Natural killer cell (primary cell): Measurements from ENCODE around the gene MYOM1. TPM values are rescaled to one million over a fixed set of nuclear protein-coding genes. Genes with fewer than 3 reads are reported as not detected.
"Not testable (repeated sequence)": the region's sequence is repeated elsewhere in the genome, so short reads cannot be mapped to it uniquely, and the experiment has no call there.

ENCODE experiments used
- ATAC-seq, 3 donors: fragments of 150-1000 bp in 2 of 3; fragments of 200-7000 bp in 1 of 3; cut with Tn5 transposase; 1 replicate in 1 of 3; 2 replicates in 2 of 3; pipeline ENCODE4 v1.10.0; 2021; ENCODE audit warnings: mild to moderate bottlenecking in 2 of 3, moderate library complexity in 2 of 3
- DNase-seq, 2 donors: peaks; one replicate each; pipeline versions ENCODE4 v3.0.0 to v3.0.0-alpha.2; 2013 to 2021; ENCODE audit warnings: mixed read lengths in 1 of 2
- H3K27ac ChIP-seq: one replicate; pipeline ENCODE4 v1.5.1; 2013; ENCODE audit warnings: mild to moderate bottlenecking, low read length
- H3K27me3 ChIP-seq: one replicate; pipeline ENCODE4 v1.6.1; 2013; ENCODE audit warnings: low read length; ENCODE audit not compliant: control insufficient read depth, insufficient read depth
- H3K36me3 ChIP-seq: one replicate; pipeline ENCODE4 v1.6.1; 2013; ENCODE audit warnings: low read length; ENCODE audit not compliant: control insufficient read depth, insufficient read depth
- H3K4me1 ChIP-seq: one replicate; pipeline ENCODE4 v1.6.1; 2013; ENCODE audit warnings: low read length; ENCODE audit not compliant: control insufficient read depth, insufficient read depth
- H3K4me3 ChIP-seq: one replicate; pipeline ENCODE4 v1.5.1; 2013; ENCODE audit warnings: low read length
- H3K9me3 ChIP-seq: one replicate; pipeline ENCODE4 v1.6.1; 2013; ENCODE audit warnings: low read length; ENCODE audit not compliant: control insufficient read depth, insufficient read depth
- H3K27ac Mint-ChIP-seq, 2 donors: one replicate each; pipeline ENCODE4 v1.8.0; 2022; ENCODE audit warnings: mild to moderate bottlenecking in 2 of 2, mixed read lengths in 2 of 2, moderate library complexity in 1 of 2
- H3K27me3 Mint-ChIP-seq, 2 donors: one replicate each; pipeline ENCODE4 v1.8.0; 2022; ENCODE audit warnings: low read depth in 2 of 2, mixed read lengths in 2 of 2
- H3K36me3 Mint-ChIP-seq: one replicate; pipeline ENCODE4 v1.8.0; 2022; ENCODE audit warnings: mixed read lengths
- H3K4me1 Mint-ChIP-seq, 2 donors: one replicate each; pipeline ENCODE4 v1.8.0; 2022; ENCODE audit warnings: mixed read lengths in 2 of 2
- H3K4me3 Mint-ChIP-seq: one replicate; pipeline ENCODE4 v1.8.0; 2022; ENCODE audit warnings: mild to moderate bottlenecking, moderate library complexity, mixed read lengths
- H3K9me3 Mint-ChIP-seq, 2 donors: one replicate each; pipeline ENCODE4 v1.8.0; 2022; ENCODE audit warnings: mixed read lengths in 2 of 2
- CTCF ChIP-seq: fragments of 200-600 bp; IDR thresholded peaks from one replicate; pipeline ENCODE4 v1.8.0; 2022; ENCODE audit warnings: antibody characterized with exemption
- WGBS: methylation state at CpG from one replicate; pipeline ENCODE4 v1.1.7; 2013; ENCODE audit warnings: missing lambda C conversion rate; ENCODE audit not compliant: insufficient coverage; 5-methylcytosine and 5-hydroxymethylcytosine counted together
- intact Hi-C: fragments of 100-400 bp; cut with micrococcal nuclease; formaldehyde crosslinking; loops from one replicate; pipeline ENCODE4 v1.14.2; 2022
- total RNA-seq, 4 donors: library from RNA; stranded (reverse); fragments of 120-200 nt in 1 of 4; gene quantifications; one replicate each; pipeline versions ENCODE4 v1.2.3 to v1.2.4, GENCODE V29; 2013 to 2022

MYOM1 gene
- total RNA-seq, 3 donors from 2014 or later (not counting 1 experiment from before 2014, with no cell fraction given): 1.7 to 5.8 (median 3.0) TPM

- no peaks in the 10 kb centered on the region for H3K27me3 ChIP-seq
- H3K4me3 ChIP-seq: no peak overlapping the region
- no peak overlapping the region for H3K27ac ChIP-seq
- no peaks in the 10 kb centered on the region for H3K27me3 Mint-ChIP-seq
- H3K4me1 ChIP-seq: peaks cover 4% of the 10 kb centered on the region
- H3K9me3 ChIP-seq: no peaks in the 10 kb centered on the region
- H3K27ac Mint-ChIP-seq: no peak overlapping the region
- WGBS: 93% methylated on average over 2 of the region's 3 CpGs
- ATAC-seq (no peak), DNase-seq (no peak)
- no peaks in the 10 kb centered on the region for H3K36me3 ChIP-seq
- no peaks in the 10 kb centered on the region for H3K9me3 Mint-ChIP-seq
- TF ChIP-seq CTCF: no peak
- H3K4me1 Mint-ChIP-seq: peaks cover 5% of the 10 kb centered on the region in 2 donors
- intact Hi-C loops: no loop called here
- H3K4me3 Mint-ChIP-seq: no peak overlapping the region
- H3K36me3 Mint-ChIP-seq: no peaks in the 10 kb centered on the region
Measured at GRCh38 chr18:3032721-3033120, 187.0 kb downstream of the MYOM1 start.

GRCh38 chr18:3029215-3029952 is 190.4 kb downstream of the MYOM1 start:
- intact Hi-C loops: no loop called here
- no peak for ATAC-seq
- H3K27ac ChIP-seq: no peak overlapping the region
- Mint-ChIP-seq H3K27ac (no peak overlapping the region), H3K4me3 (no peak overlapping the region), H3K27me3 (no peaks in the 10 kb centered on the region), H3K9me3 (no peaks in the 10 kb centered on the region), H3K36me3 (no peaks in the 10 kb centered on the region), H3K4me1 (no peaks in the 10 kb centered on the region)
- H3K4me1 ChIP-seq: no peaks in the 10 kb centered on the region
- H3K27me3 ChIP-seq: no peaks in the 10 kb centered on the region
- no peaks in the 10 kb centered on the region for H3K36me3 ChIP-seq
- no peak overlapping the region for H3K4me3 ChIP-seq
- TF ChIP-seq CTCF: no peak
- DNase-seq: no peak
- no peaks in the 10 kb centered on the region for H3K9me3 ChIP-seq
- 56% methylated on average over 10 of the region's 12 CpGs for WGBS

GRCh38 chr18:3028115-3028514 is 191.7 kb downstream of the MYOM1 start:
- H3K9me3 ChIP-seq, H3K27ac Mint-ChIP-seq, ATAC-seq, H3K4me1 ChIP-seq, H3K27me3 Mint-ChIP-seq, H3K36me3 Mint-ChIP-seq, H3K4me1 Mint-ChIP-seq, H3K9me3 Mint-ChIP-seq, H3K27me3 ChIP-seq, H3K27ac ChIP-seq, H3K4me3 ChIP-seq, H3K4me3 Mint-ChIP-seq, DNase-seq, H3K36me3 ChIP-seq, intact Hi-C loops: not testable (repeated sequence)
- WGBS: 96% methylated on average over 3 of the region's 3 CpGs

- Mint-ChIP-seq H3K9me3 (no peaks in the 10 kb centered on the region), H3K27ac (no peak overlapping the region), H3K4me3 (no peak overlapping the region), H3K36me3 (no peaks in the 10 kb centered on the region), H3K4me1 (no peaks in the 10 kb centered on the region), H3K27me3 (no peaks in the 10 kb centered on the region)
- no peak for TF ChIP-seq CTCF
- H3K9me3 ChIP-seq: no peaks in the 10 kb centered on the region
- intact Hi-C loops: no loop called here
- H3K27ac ChIP-seq: no peak overlapping the region
- no peaks in the 10 kb centered on the region for H3K36me3 ChIP-seq
- no peak for ATAC-seq
- WGBS: 96% methylated on average over 11 of the region's 11 CpGs
- no peak overlapping the region for H3K4me3 ChIP-seq
- no peak for DNase-seq
- H3K4me1 ChIP-seq: no peaks in the 10 kb centered on the region
- no peaks in the 10 kb centered on the region for H3K27me3 ChIP-seq
Measured at GRCh38 chr18:3027370-3027891, 192.3 kb downstream of the MYOM1 start.
